Fibroblast of mammary gland (primary cell): ENCODE data around the gene CDH23.

Source experiments
- DNase-seq: peaks from one replicate; pipeline ENCODE4 v3.0.0-alpha.2; 2010; ENCODE audit warnings: low read depth
- H3K4me3 ChIP-seq: 2 replicates; pipeline ENCODE4 v1.5.1; 2011; ENCODE audit warnings: low read depth, mild to moderate bottlenecking, low read length, moderate library complexity; ENCODE audit not compliant: control insufficient read depth
- TF ChIP-seq, protein P1 (sequence below): conservative IDR thresholded peaks from 2 replicates; pipeline ENCODE4 v1.5.1; 2011; ENCODE audit warnings: low read depth, low read length, inconsistent platforms; ENCODE audit not compliant: control insufficient read depth, insufficient read depth

The CDH23 gene

GRCh38 chr10:71537681-71538080 is 141.0 kb downstream of the CDH23 start:
- no peak overlapping the region for H3K4me3 ChIP-seq
- DNase-seq, result no peak
- TF ChIP-seq, protein P1, sequence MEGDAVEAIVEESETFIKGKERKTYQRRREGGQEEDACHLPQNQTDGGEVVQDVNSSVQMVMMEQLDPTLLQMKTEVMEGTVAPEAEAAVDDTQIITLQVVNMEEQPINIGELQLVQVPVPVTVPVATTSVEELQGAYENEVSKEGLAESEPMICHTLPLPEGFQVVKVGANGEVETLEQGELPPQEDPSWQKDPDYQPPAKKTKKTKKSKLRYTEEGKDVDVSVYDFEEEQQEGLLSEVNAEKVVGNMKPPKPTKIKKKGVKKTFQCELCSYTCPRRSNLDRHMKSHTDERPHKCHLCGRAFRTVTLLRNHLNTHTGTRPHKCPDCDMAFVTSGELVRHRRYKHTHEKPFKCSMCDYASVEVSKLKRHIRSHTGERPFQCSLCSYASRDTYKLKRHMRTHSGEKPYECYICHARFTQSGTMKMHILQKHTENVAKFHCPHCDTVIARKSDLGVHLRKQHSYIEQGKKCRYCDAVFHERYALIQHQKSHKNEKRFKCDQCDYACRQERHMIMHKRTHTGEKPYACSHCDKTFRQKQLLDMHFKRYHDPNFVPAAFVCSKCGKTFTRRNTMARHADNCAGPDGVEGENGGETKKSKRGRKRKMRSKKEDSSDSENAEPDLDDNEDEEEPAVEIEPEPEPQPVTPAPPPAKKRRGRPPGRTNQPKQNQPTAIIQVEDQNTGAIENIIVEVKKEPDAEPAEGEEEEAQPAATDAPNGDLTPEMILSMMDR, result no peak

DNA sequence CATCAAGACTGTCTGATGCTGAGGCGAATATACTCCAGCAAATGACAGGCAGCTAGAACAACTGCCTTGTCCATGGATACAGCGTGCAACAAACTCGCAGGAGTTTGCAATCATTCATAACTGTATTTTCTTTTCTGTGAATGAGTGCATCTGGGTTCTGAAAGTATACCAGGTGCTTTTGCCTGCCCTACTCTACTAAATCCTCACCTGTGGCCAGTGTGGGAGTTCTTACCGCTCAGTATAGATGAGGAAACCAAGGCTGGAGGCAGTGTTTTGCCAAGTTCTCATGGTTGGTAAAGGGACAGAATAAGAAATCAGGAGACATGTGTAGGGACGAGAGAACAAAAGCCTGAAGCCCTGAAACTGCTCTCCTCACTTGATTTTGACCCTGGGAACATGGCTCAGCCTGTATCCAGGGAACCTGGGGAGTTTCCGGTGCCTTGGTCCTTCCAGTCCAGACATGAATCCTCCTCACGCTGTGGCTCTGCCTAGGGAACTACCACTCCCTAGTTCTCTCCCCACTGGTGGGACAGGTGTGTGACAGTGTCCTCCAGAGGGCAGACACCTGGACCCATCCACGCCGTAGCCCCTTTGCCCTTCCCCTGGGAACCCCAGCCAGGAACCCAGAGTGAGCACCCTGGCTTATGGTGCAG is 142.0 kb downstream of the CDH23 start:
- H3K4me3 ChIP-seq, result no peak overlapping the region
- TF ChIP-seq, protein P1, result no peak
- no peak for DNase-seq

- no peak for DNase-seq
- no peak overlapping the region for H3K4me3 ChIP-seq
- TF ChIP-seq, protein P1, result no peak
These were observed 142.9 kb downstream of the CDH23 start for GRCh38 chr10:71539442-71540118.

DNA sequence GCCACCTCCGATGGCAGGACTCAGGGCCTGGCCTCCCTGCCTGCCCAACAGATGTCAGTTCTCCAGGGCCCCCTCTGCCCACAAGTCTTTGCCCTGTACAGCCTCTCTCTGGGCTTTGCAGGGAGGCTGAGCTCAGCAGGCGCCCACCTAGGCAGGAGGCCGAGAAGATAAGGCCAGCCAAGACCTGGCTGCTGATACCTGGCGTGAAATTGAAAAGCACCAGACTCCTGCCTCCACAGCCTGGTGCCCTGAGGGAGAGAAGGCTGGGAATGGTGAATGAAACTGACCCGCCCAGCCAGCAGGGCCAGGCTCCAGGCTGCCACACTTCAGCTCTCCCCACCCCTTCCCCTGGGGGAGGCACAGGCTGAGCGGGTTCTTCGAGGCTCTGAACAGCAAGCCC is 145.8 kb downstream of the CDH23 start:
- DNase-seq, result no peak
- no peak overlapping the region for H3K4me3 ChIP-seq
- TF ChIP-seq, protein P1, result no peak

DNA sequence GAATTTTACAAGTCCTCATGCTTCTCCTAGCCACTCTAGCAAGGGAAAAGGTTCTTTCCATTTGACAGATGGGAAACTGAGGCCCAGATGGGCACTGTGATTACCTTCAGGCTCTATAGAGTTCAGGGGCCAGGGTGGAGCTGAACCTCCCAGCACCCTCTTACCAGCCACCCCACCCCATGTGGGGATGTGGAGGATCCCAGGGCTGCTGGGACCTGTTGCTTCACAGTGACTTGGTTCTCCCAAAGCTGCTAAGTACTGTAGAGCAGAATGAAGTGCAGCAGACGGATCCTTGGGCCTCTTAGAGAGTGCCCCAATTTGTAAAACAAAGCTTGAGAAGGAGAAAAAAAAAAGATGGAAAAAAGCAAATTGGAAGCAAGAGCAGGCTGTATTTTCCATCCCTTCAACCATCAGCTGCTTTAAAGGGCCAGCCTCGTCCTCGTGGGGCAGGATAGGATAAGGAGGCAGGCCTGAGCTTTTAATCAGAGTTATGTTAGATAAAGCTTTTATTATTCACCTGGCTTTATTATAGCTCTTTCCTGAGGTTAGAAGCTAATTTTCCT is 147.0 kb downstream of the CDH23 start:
- TF ChIP-seq, protein P1, result no peak
- H3K4me3 ChIP-seq, result no peak overlapping the region
- no peak for DNase-seq

- H3K4me3 ChIP-seq, result no peak overlapping the region
- TF ChIP-seq, protein P1, result no peak
- no peak for DNase-seq
These were observed 148.3 kb downstream of the CDH23 start for GRCh38 chr10:71545001-71545400.
